Body of pancreas (tissue), 4 donors: ENCODE data around the gene IRF2. TPM values are rescaled to one million over a fixed set of nuclear protein-coding genes. Genes with fewer than 3 reads are reported as not detected.

Source experiments
- ATAC-seq: fragments of 150-250 bp; one replicate; pipeline ENCODE4 v1.9.1; 2016
- DNase-seq, 4 donors: peaks; one replicate each; pipeline ENCODE4 v3.0.0-alpha.2; 2019
- H3K27ac ChIP-seq, 4 donors: fragments of 200-600 bp; sonication (generic); 1 replicate in 3 of 4; 2 replicates in 1 of 4; pipeline versions ENCODE4 v1.5.1 to v1.6.1; 2016 to 2019; ENCODE audit warnings: mild to moderate bottlenecking in 1 of 4, mixed read lengths in 1 of 4, moderate library complexity in 1 of 4
- H3K27me3 ChIP-seq, 2 donors: fragments of 200-600 bp; sonication (generic); one replicate each; pipeline ENCODE4 v1.6.0; 2016; ENCODE audit warnings: mild to moderate bottlenecking in 1 of 2
- H3K36me3 ChIP-seq, 2 donors: fragments of 200-600 bp; sonication (generic); replicated peaks in 1 of 2; 2 replicates each; pipeline ENCODE4 v1.5.1; 2016; ENCODE audit warnings: low read depth in 2 of 2; ENCODE audit not compliant: insufficient read depth in 1 of 2
- H3K4me1 ChIP-seq: fragments of 200-600 bp; sonication (generic); one replicate; pipeline ENCODE4 v1.6.0; 2016
- H3K4me3 ChIP-seq, 2 donors: fragments of 200-600 bp; sonication (generic); 1 replicate in 1 of 2; 2 replicates in 1 of 2; pipeline ENCODE4 v1.5.1; 2016 to 2019
- H3K9me3 ChIP-seq, 3 donors: fragments of 200-600 bp; sonication (generic); 1 replicate in 2 of 3; 2 replicates in 1 of 3; pipeline ENCODE4 v1.5.1; 2016
- POLR2A ChIP-seq, 3 donors: fragments of 450-650 bp; IDR thresholded peaks; one replicate each; pipeline ENCODE4 v1.6.1; 2016; ENCODE audit warnings: antibody characterized with exemption in 3 of 3, mild to moderate bottlenecking in 2 of 3
- WGBS, 2 donors: methylation state at CpG; one replicate each; pipeline ENCODE4 v1.1.5; 2017; 5-methylcytosine and 5-hydroxymethylcytosine counted together
- intact Hi-C: fragments of 100-400 bp; cut with DNase I; formaldehyde crosslinking; loops from one replicate; pipeline ENCODE4 v1.15.1; 2023
- total RNA-seq, 2 donors: library from RNA; depleted of rRNA; stranded (reverse); fragments of >200 nt; gene quantifications; one replicate each; pipeline ENCODE4 v1.1.0, GENCODE V29; 2016
- TF ChIP-seq, protein P1 (sequence below), 7 experiments: fragments of 450-650 bp in 4 of 7; fragments of 200-600 bp in 3 of 7; sonication (generic) in 3 of 7; IDR thresholded peaks; one replicate each; pipeline ENCODE4 v1.5.1; 2016 to 2019; ENCODE audit warnings: antibody characterized with exemption in 7 of 7

IRF2 gene
- total RNA-seq, 2 donors from 2014 or later: 12.5 to 14.5 TPM

DNA sequence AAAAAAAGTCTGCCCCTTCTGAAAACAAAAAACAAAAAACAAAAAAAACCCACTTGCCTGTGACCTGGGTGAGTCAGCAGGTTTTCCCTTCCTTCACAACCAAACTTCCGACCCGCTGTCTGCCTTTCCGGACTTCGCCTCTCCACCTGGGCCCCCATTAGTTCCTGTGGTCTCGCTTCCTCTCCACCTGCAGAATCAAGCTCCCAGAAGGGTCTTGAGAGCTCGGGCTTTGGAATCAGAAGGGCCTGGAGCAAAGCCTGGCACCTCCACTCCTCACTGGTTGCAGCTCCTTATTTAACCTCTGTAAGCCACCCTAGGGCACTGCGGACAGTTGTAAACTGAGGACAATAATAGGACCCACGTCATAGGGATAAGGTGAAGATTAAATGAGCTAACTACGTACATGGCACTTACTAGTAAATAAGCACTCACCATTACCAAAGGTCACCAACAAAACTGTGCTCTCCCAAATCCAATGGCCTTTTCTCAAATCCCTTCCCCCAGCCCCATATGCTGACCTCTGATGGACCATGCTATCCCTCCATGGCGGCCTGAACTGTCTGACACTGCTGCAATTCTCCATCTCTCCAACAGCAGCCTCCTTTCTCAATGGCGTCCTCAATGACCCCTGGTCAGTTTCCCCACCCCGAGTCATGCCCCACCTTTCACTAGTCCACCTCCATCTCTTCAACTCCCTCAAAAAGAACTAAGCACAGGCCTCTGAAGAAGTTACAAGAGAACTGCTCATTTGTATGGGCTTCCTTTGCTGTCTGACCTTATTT is 64.2 kb downstream of the IRF2 start:
- peaks cover 3 to 5% of the 10 kb centered on the region in 2 donors for H3K36me3 ChIP-seq
- no peak overlapping the region for H3K27ac ChIP-seq
- H3K4me1 ChIP-seq: no peaks in the 10 kb centered on the region
- no peaks in the 10 kb centered on the region for H3K9me3 ChIP-seq
- 80 to 95% methylated on average over 12 of the region's 12 CpGs for WGBS, 2 donors
- ATAC-seq (no peak), DNase-seq (no peak)
- intact Hi-C loops: no loop called here
- TF ChIP-seq POLR2A (IDR thresholded peaks at IDR 0.05): no peak
- TF ChIP-seq, protein P1, sequence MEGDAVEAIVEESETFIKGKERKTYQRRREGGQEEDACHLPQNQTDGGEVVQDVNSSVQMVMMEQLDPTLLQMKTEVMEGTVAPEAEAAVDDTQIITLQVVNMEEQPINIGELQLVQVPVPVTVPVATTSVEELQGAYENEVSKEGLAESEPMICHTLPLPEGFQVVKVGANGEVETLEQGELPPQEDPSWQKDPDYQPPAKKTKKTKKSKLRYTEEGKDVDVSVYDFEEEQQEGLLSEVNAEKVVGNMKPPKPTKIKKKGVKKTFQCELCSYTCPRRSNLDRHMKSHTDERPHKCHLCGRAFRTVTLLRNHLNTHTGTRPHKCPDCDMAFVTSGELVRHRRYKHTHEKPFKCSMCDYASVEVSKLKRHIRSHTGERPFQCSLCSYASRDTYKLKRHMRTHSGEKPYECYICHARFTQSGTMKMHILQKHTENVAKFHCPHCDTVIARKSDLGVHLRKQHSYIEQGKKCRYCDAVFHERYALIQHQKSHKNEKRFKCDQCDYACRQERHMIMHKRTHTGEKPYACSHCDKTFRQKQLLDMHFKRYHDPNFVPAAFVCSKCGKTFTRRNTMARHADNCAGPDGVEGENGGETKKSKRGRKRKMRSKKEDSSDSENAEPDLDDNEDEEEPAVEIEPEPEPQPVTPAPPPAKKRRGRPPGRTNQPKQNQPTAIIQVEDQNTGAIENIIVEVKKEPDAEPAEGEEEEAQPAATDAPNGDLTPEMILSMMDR (IDR thresholded peaks at IDR 0.05): no peak
- no peaks in the 10 kb centered on the region for H3K27me3 ChIP-seq
- H3K4me3 ChIP-seq: no peak overlapping the region

DNA sequence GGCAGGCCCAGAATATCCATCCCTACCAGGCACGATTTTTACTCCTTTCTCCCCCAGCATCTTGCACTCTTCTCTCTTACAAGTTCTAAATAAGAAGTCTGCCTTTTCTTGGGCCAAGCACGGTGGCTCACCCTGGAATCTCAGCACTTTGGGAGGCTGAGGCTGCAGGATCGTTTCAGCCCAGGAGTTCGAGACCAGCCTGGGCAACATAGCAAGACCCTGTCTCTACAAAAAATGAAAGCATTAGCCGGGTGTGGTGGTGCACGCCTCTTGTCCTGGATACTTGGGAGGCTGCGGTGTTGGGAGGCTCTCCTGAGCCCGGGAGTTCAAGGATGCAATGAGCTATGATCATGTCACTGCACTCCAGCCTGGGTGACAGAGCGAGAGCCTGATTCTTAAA is 64.8 kb downstream of the IRF2 start:
- H3K36me3 ChIP-seq: peaks cover 3 to 5% of the 10 kb centered on the region in 2 donors
- H3K9me3 ChIP-seq: no peaks in the 10 kb centered on the region
- intact Hi-C loops: no loop called here
- ATAC-seq (no peak), DNase-seq (no peak)
- H3K27me3 ChIP-seq: no peaks in the 10 kb centered on the region
- no peak overlapping the region for H3K4me3 ChIP-seq
- no peaks in the 10 kb centered on the region for H3K4me1 ChIP-seq
- WGBS, 2 donors: 86 to 87% methylated on average over 9 of the region's 9 CpGs
- H3K27ac ChIP-seq: no peak overlapping the region
- no peak for TF ChIP-seq POLR2A (IDR thresholded peaks at IDR 0.05)
- TF ChIP-seq, protein P1 (IDR thresholded peaks at IDR 0.05): no peak

DNA sequence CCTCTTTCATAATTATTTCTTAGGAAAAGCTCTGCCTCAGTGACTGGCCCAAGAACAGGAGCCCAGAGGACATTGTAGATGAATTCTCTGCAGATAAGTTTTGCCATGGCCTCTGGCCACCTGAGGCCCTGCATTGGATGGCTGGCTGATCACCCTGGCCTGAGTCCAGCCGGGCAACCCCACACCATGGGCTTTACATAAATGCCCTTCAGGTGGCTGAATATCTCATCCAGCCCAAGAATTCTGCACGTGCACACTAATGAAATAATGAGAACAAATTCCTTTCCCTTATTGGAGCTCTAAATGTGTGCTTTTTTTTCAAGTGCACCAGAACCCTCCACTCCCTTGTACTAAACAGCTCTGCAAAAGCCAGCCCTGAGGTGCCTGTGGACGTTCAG is 65.7 kb downstream of the IRF2 start:
- 86 to 88% methylated on average over 3 of the region's 3 CpGs for whole genome bisulfite sequencing, 2 donors
- H3K9me3 ChIP-seq: no peaks in the 10 kb centered on the region
- peaks cover 3 to 5% of the 10 kb centered on the region in 2 donors for H3K36me3 ChIP-seq
- no peak for ATAC-seq
- TF ChIP-seq POLR2A (IDR thresholded peaks at IDR 0.05): no peak
- TF ChIP-seq, protein P1 (IDR thresholded peaks at IDR 0.05): no peak
- no peaks in the 10 kb centered on the region for H3K27me3 ChIP-seq
- intact Hi-C loops: no loop called here
- no peak for DNase-seq
- H3K4me3 ChIP-seq: no peak overlapping the region
- H3K4me1 ChIP-seq: no peaks in the 10 kb centered on the region
- no peak overlapping the region for H3K27ac ChIP-seq

DNA sequence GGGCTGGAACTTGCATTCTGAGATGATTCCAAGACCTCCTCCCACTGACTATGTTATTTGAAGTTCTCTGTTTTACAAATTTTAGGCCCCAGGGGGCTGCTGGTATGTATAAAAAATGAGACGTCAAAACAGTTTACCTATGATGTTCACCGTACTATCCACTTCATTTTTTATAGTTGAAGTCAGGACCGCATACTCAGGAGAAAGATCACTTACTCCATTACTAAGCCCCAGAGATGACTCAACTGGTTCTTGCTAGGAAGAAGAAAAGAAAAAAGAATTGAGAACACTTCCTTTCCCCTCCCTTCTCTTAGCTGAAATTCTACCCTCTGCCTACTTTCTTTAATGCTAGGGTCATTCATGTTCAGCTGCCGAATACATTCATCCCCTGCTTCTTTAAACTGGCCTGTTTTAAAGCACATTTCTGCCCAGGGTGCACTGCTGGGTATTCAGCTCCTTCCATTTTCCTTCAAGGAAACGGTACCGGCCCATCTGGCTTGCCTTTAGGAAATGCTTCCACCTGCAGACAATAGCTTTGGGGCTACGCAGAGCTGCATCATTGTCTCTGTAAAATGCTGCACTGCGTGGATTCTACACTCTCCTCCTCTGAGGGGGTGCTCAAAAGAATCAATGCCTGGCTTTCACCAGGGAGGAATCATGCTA is 66.2 kb downstream of the IRF2 start:
- 86 to 91% methylated on average over 8 of the region's 8 CpGs for WGBS, 2 donors
- no peak for ATAC-seq
- Histone ChIP-seq H3K4me3 (no peak overlapping the region), H3K36me3 (peaks cover 3 to 5% of the 10 kb centered on the region in 2 donors), H3K27me3 (no peaks in the 10 kb centered on the region), H3K9me3 (no peaks in the 10 kb centered on the region), H3K27ac (no peak overlapping the region), H3K4me1 (no peaks in the 10 kb centered on the region)
- TF ChIP-seq POLR2A (IDR thresholded peaks at IDR 0.05): no peak
- TF ChIP-seq, protein P1 (IDR thresholded peaks at IDR 0.05): no peak
- no peak for DNase-seq
- intact Hi-C loops: no loop called here
